Heart left ventricle (tissue), 16 donors: Measurements from ENCODE around the gene BLVRB. TPM values are rescaled to one million over a fixed set of nuclear protein-coding genes. Genes with fewer than 3 reads are reported as not detected.

Experiments used
- ATAC-seq, 4 donors: fragments of 200-7000 bp; cut with Tn5 transposase; one replicate each; pipeline ENCODE4 v1.9.1; 2020 to 2022; ENCODE audit warnings: moderate library complexity in 4 of 4, mild to moderate bottlenecking in 3 of 4, moderate number of reproducible peaks in 1 of 4
- DNase-seq, 5 donors: peaks; one replicate each; pipeline ENCODE4 v3.0.0-alpha.2; 2020
- H3K27ac ChIP-seq, 12 donors: fragments of 200-600 bp; sonication (generic) in 4 of 12; one replicate each; pipeline versions ENCODE4 v1.5.0 to v1.8.0; 2016 to 2022; ENCODE audit warnings: mild to moderate bottlenecking in 2 of 12
- H3K27me3 ChIP-seq, 9 donors: fragments of 200-600 bp; sonication (generic) in 2 of 9; one replicate each; pipeline versions ENCODE4 v1.5.1 to v1.8.0; 2016 to 2022; ENCODE audit warnings: mild to moderate bottlenecking in 3 of 9
- H3K36me3 ChIP-seq, 9 donors: fragments of 200-600 bp; sonication (generic) in 2 of 9; one replicate each; pipeline versions ENCODE4 v1.5.0 to v1.8.0; 2018 to 2022; ENCODE audit warnings: mild to moderate bottlenecking in 2 of 9
- H3K4me1 ChIP-seq, 12 donors: fragments of 200-600 bp; sonication (generic) in 4 of 12; one replicate each; pipeline versions ENCODE4 v1.5.0 to v1.8.0; 2016 to 2022; ENCODE audit warnings: mild to moderate bottlenecking in 3 of 12
- H3K4me3 ChIP-seq, 12 donors: fragments of 200-600 bp; sonication (generic) in 4 of 12; one replicate each; pipeline versions ENCODE4 v1.5.0 to v1.8.0; 2017 to 2022; ENCODE audit warnings: mild to moderate bottlenecking in 9 of 12, moderate library complexity in 4 of 12
- H3K9me3 ChIP-seq, 12 donors: fragments of 200-600 bp; sonication (generic) in 4 of 12; one replicate each; pipeline versions ENCODE4 v1.5.0 to v1.8.0; 2016 to 2022; ENCODE audit warnings: mild to moderate bottlenecking in 1 of 12
- CTCF ChIP-seq, 12 donors: fragments of 200-600 bp; sonication (generic) in 4 of 12; IDR thresholded peaks; one replicate each; pipeline versions ENCODE4 v1.5.0 to v1.8.0; 2018 to 2022; ENCODE audit warnings: antibody characterized with exemption in 12 of 12, mild to moderate bottlenecking in 5 of 12
- POLR2A ChIP-seq, 2 donors: fragments of 450-650 bp; IDR thresholded peaks; one replicate each; pipeline ENCODE4 v1.6.1; 2017; ENCODE audit warnings: antibody characterized with exemption in 2 of 2, mild to moderate bottlenecking in 2 of 2, moderate library complexity in 2 of 2
- WGBS, 4 donors: extraction: QIAGEN DNeasy Blood & Tissue Kit in 2 of 4; methylation state at CpG; one replicate each; pipeline versions ENCODE4 v1.1.5 to v1.1.7; 2013 to 2018; 5-methylcytosine and 5-hydroxymethylcytosine counted together
- intact Hi-C, 10 donors: fragments of 100-400 bp; cut with DNase I; formaldehyde crosslinking; loops; one replicate each; pipeline versions ENCODE4 v1.11.1 to v1.14.2; 2022
- polyA plus RNA-seq, 2 donors: library from polyadenylated mRNA; stranded (reverse); fragments of 200-250 nt; gene quantifications; one replicate each; pipeline ENCODE4 v1.2.3, GENCODE V29; 2013
- total RNA-seq, 9 donors: library from RNA; depleted of rRNA in 2 of 9; stranded (reverse); fragments of >200 nt in 2 of 9; fragmentation: NEBNext Ultra II Directional in 3 of 9; extraction: Animal tissue kit (Norgen Biotek cat#: 25700) in 3 of 9; gene quantifications; one replicate each; pipeline versions ENCODE4 v1.1.0 to v1.2.4, GENCODE V29; 2016 to 2023
- donor health status: ischemic (EF 13 %, LVEDD 7.1; RV severe dilation, severe dysfunction).
- donor health status: healthy with polysubstance abuse.
- donor health status: DM: no; HTN: yes; CAD: no.
- donor health status: DM: no; HTN: no; CAD: no.
- donor health status: ischemic (EF 25% LVEDD 6.9; RV normal size, moderate dysfunction).
- donor health status: ischemic (EF 25% LVEDD 5.7; RV mildly dilated, moderate dysfunction).
- donor health status: healthy.
- donor health status: DM: yes; HTN: yes; CAD: no.
- donor health status: ischemic (EF 35%, LVEDD 5.7; RV mildly dilated, moderate dysfunction).
- donor health status: nonischemic (EF 11% LVEDD 7.7; RV severe dilation, severe dysfunction).
- donor health status: DM: yes; HTN: yes; CAD: no.
- donor health status: PGD.
- donor health status: ischemic (EF 29% LVEDD 5.4; RV normal size, mild dysfunction).
- donor health status: nonischemic (EF 23%, LVEDD 6.1; RV moderate dilation, normal function).

The BLVRB gene
- total and polyA plus RNA-seq, 11 donors: 76.3 to 330 (median 111) TPM

- peaks cover 0 to 49% (median 33%) of the 10 kb centered on the region in 12 donors for H3K4me1 ChIP-seq
- 0 to 2% (median 1%) methylated on average over 16 to 28 of the region's 28 CpGs for WGBS, 4 donors
- peak overlapping the region; percentile 92 to 100 (median 99) for H3K27ac ChIP-seq
- no peaks in the 10 kb centered on the region for H3K9me3 ChIP-seq
- peak in 1 of 12 donors; percentile 78 for TF ChIP-seq CTCF (IDR thresholded peaks at IDR 0.05)
- TF ChIP-seq POLR2A (IDR thresholded peaks at IDR 0.05): no peak
- ATAC-seq (no peak), DNase-seq (no peak)
- peaks cover 3 to 24% (median 16%) of the 10 kb centered on the region in 9 donors for H3K36me3 ChIP-seq
- H3K27me3 ChIP-seq: no peaks in the 10 kb centered on the region
- intact Hi-C loops: loop anchor here in 3 of 10 donors (1.0 to 10.0 kb wide), 8 partner anchors 18 to 382 kb away; partner anchors contain the start of genes BLVRB (in 2 of the 3), C19orf47 (in 2 of the 3), PLD3 (in 2 of the 3) and LTBP4 (in 1 of the 3)
- H3K4me3 ChIP-seq: peak overlapping the region; percentile 58 to 98 (median 91)
These were observed 40.7 kb downstream of the BLVRB start for GRCh38 chr19:40424637-40425449.

DNA sequence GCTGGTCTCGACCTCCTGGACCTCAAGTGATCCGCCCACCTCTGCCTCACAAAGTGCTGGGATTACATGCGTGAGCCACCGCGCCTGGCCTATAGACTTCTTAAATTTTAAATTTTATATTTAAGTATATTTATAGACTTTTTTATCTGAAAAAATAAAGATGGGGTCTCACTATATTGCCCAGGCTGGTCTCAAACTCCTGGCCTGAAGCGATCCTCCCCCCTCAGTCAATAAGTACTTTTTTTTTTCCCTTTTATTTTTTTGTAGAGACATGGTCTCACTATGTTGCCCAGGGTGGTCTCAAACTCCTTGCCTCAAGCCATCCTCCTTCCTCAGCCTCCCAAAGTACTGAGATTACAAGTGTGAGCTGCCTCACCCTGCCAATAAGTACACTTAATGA is 41.6 kb downstream of the BLVRB start:
- intact Hi-C loops: loop anchor here in 3 of 10 donors (2.0 to 10.0 kb wide), 6 partner anchors 41 to 383 kb away; partner anchors contain the start of genes BLVRB (in 2 of the 3), C19orf47 (in 2 of the 3), PLD3 (in 2 of the 3) and LTBP4 (in 1 of the 3)
- H3K4me1 ChIP-seq: peaks cover 0 to 49% (median 33%) of the 10 kb centered on the region in 12 donors
- no peaks in the 10 kb centered on the region for H3K27me3 ChIP-seq
- H3K9me3 ChIP-seq: no peaks in the 10 kb centered on the region
- ATAC-seq: no peak
- TF ChIP-seq CTCF (IDR thresholded peaks at IDR 0.05): no peak
- peak overlapping the region; percentile 92 to 100 (median 99) for H3K27ac ChIP-seq
- 94 to 97% (median 95%) methylated on average over 6 of the region's 6 CpGs for WGBS, 4 donors
- no peak for DNase-seq
- peaks cover 3 to 24% (median 16%) of the 10 kb centered on the region in 9 donors for H3K36me3 ChIP-seq
- peak overlapping the region in 11 of 12 donors; percentile 58 to 98 (median 91) for H3K4me3 ChIP-seq

DNA sequence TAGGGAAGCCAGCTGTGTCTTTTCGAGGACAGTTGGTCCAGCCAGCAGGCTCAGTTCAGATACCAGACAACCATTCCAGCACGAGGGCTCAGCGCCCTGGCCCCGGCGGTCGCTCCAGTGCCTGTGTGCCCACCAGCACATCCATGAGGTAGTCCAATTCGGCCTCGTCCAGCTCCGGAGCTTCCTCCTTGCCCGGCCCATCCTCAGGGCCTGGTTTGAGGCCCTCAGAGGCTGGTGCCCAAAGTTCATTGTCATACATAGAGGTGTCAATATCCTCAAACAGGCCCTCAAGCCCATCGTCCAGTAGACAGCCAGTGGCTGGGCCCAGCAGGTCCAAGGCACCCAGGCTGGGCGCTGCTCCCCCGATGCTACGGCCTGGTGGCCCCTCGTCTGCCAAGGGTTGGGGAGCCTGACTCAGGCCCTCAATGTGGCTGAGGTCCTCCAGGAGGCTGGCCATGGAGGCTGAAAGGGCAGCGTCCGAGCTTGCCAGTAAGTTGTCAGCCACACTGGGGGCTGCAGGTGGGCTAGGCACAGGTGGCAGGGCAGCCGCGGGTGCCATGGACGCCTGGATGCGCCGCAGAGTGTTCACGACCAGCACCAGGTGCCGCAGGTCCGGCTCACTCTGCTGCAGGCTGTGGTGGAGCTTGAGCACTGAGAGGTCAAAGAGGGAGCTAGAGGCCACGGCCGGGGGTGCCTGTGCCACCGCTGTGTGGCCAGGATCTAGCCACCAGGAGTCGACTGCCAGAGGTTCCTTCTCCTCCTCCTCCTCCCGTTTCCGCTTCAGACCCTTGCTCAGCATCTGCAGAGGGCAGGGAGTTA is 42.6 kb downstream of the BLVRB start:
- H3K4me3 ChIP-seq: peak overlapping the region in 2 of 12 donors; percentile 5 to 91
- 78 to 86% (median 84%) methylated on average over 12 to 31 of the region's 31 CpGs for WGBS, 4 donors
- H3K9me3 ChIP-seq: no peaks in the 10 kb centered on the region
- peaks cover 0 to 49% (median 34%) of the 10 kb centered on the region in 12 donors for H3K4me1 ChIP-seq
- TF ChIP-seq CTCF (IDR thresholded peaks at IDR 0.05) (no peak), POLR2A (IDR thresholded peaks at IDR 0.05) (no peak)
- intact Hi-C loops: loop anchor here in 3 of 10 donors (5.0 to 10.0 kb wide), 5 partner anchors 76 to 384 kb away; partner anchors contain the start of genes C19orf47 (in 2 of the 3), PLD3 (in 2 of the 3) and LTBP4 (in 1 of the 3)
- DNase-seq: no peak
- H3K27me3 ChIP-seq: no peaks in the 10 kb centered on the region
- peak overlapping the region in 11 of 12 donors; percentile 9 to 100 (median 99) for H3K27ac ChIP-seq
- peaks cover 3 to 24% (median 16%) of the 10 kb centered on the region in 9 donors for H3K36me3 ChIP-seq
- no peak for ATAC-seq
